Measurements from ENCODE around the gene HEATR1.

The HEATR1 gene

GRCh38 chr1:236502972-236503639, 101.2 kb downstream of the HEATR1 start (continued):
- TF ChIP-seq ZNF114 (tag by site-specific recombination; IDR thresholded peaks at IDR 0.05) (no peak), IKZF3 (tag by site-specific recombination; IDR thresholded peaks at IDR 0.05) (0 out of 2 replicates have a peak, but pooled peaks have one; percentile 36), ZNF670 (tag by site-specific recombination; IDR thresholded peaks at IDR 0.05; ENCODE audit: low read depth) (no peak), KLF8 (tag by site-specific recombination; IDR thresholded peaks at IDR 0.05) (no peak), PATZ1 (tag by site-specific recombination; IDR thresholded peaks at IDR 0.05) (peak; percentile 41; the same call in 1 of the 2 replicates), ZNF645 (tag by site-specific recombination; IDR thresholded peaks at IDR 0.05) (no peak), PRDM10 (tag by site-specific recombination; IDR thresholded peaks at IDR 0.05) (0 out of 2 replicates have a peak, but pooled peaks have one; percentile 33), OSR2 (tag by site-specific recombination; IDR thresholded peaks at IDR 0.05) (no peak), ZNF18 (tag by site-specific recombination; IDR thresholded peaks at IDR 0.05) (no peak), GLIS1 (tag by site-specific recombination; IDR thresholded peaks at IDR 0.05) (peak; percentile 70), ZNF518A (tag by site-specific recombination; conservative IDR thresholded peaks at IDR 0.05; ENCODE audit: low read depth) (peak; percentile 61; the same call in 1 of the 2 replicates), ZNF707 (tag by site-specific recombination; IDR thresholded peaks at IDR 0.05) (no peak), ZNF544 (tag by site-specific recombination; IDR thresholded peaks at IDR 0.05) (no peak)
- TF ChIP-seq, protein P1, sequence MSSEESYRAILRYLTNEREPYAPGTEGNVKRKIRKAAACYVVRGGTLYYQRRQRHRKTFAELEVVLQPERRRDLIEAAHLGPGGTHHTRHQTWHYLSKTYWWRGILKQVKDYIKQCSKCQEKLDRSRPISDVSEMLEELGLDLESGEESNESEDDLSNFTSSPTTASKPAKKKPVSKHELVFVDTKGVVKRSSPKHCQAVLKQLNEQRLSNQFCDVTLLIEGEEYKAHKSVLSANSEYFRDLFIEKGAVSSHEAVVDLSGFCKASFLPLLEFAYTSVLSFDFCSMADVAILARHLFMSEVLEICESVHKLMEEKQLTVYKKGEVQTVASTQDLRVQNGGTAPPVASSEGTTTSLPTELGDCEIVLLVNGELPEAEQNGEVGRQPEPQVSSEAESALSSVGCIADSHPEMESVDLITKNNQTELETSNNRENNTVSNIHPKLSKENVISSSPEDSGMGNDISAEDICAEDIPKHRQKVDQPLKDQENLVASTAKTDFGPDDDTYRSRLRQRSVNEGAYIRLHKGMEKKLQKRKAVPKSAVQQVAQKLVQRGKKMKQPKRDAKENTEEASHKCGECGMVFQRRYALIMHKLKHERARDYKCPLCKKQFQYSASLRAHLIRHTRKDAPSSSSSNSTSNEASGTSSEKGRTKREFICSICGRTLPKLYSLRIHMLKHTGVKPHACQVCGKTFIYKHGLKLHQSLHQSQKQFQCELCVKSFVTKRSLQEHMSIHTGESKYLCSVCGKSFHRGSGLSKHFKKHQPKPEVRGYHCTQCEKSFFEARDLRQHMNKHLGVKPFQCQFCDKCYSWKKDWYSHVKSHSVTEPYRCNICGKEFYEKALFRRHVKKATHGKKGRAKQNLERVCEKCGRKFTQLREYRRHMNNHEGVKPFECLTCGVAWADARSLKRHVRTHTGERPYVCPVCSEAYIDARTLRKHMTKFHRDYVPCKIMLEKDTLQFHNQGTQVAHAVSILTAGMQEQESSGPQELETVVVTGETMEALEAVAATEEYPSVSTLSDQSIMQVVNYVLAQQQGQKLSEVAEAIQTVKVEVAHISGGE (tag by site-specific recombination; conservative IDR thresholded peaks at IDR 0.05; ENCODE audit: low read depth), result peak; percentile 57; the same call in 1 of the 2 replicates
- TF ChIP-seq, protein P2, sequence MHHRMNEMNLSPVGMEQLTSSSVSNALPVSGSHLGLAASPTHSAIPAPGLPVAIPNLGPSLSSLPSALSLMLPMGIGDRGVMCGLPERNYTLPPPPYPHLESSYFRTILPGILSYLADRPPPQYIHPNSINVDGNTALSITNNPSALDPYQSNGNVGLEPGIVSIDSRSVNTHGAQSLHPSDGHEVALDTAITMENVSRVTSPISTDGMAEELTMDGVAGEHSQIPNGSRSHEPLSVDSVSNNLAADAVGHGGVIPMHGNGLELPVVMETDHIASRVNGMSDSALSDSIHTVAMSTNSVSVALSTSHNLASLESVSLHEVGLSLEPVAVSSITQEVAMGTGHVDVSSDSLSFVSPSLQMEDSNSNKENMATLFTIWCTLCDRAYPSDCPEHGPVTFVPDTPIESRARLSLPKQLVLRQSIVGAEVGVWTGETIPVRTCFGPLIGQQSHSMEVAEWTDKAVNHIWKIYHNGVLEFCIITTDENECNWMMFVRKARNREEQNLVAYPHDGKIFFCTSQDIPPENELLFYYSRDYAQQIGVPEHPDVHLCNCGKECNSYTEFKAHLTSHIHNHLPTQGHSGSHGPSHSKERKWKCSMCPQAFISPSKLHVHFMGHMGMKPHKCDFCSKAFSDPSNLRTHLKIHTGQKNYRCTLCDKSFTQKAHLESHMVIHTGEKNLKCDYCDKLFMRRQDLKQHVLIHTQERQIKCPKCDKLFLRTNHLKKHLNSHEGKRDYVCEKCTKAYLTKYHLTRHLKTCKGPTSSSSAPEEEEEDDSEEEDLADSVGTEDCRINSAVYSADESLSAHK (tag by site-specific recombination; IDR thresholded peaks at IDR 0.05), result no peak
- TF ChIP-seq, protein P3, sequence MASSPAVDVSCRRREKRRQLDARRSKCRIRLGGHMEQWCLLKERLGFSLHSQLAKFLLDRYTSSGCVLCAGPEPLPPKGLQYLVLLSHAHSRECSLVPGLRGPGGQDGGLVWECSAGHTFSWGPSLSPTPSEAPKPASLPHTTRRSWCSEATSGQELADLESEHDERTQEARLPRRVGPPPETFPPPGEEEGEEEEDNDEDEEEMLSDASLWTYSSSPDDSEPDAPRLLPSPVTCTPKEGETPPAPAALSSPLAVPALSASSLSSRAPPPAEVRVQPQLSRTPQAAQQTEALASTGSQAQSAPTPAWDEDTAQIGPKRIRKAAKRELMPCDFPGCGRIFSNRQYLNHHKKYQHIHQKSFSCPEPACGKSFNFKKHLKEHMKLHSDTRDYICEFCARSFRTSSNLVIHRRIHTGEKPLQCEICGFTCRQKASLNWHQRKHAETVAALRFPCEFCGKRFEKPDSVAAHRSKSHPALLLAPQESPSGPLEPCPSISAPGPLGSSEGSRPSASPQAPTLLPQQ (tag by site-specific recombination; IDR thresholded peaks at IDR 0.05), result no peak

Measured in HEK293 (cell line).